Activated CD8-positive, alpha-beta memory T cell treated with anti-CD3 and anti-CD28 coated beads, Interleukin-2, amount 10 ng/mL, durations not matched to agents 7 days and 5 days (primary cell): ENCODE data around the gene EPB41L2. TPM values are rescaled to one million over a fixed set of nuclear protein-coding genes. Genes with fewer than 3 reads are reported as not detected.
A peak's percentile ranks its signal among the peaks of the same experiment; 100 is the strongest.
"Not testable (repeated sequence)": the region's sequence is repeated elsewhere in the genome, so short reads cannot be mapped to it uniquely, and the experiment has no call there.

Source experiments
- ATAC-seq: fragments of 150-1000 bp; cut with Tn5 transposase; one replicate; pipeline ENCODE4 v1.10.0; 2021; ENCODE audit warnings: moderate library complexity
- CTCF ChIA-PET: fragments of 350-600 bp; sonication (Branson Sonifier 250); formaldehyde crosslinking; loops from one replicate; lab custom pipeline; 2021; ENCODE audit warnings: antibody characterized with exemption; lab: Charles Lee
- DNase-seq: peaks from one replicate; pipeline ENCODE4 v3.0.0-alpha.2; 2020
- H3K27ac Mint-ChIP-seq: one replicate; pipeline ENCODE4 v1.8.0; 2021; ENCODE audit warnings: mild to moderate bottlenecking, mixed read lengths
- H3K27me3 Mint-ChIP-seq: one replicate; pipeline ENCODE4 v1.8.0; 2021; ENCODE audit warnings: mixed read lengths
- H3K36me3 Mint-ChIP-seq: one replicate; pipeline ENCODE4 v1.8.0; 2021; ENCODE audit warnings: mild to moderate bottlenecking, mixed read lengths
- H3K4me1 Mint-ChIP-seq: one replicate; pipeline ENCODE4 v1.8.0; 2021; ENCODE audit warnings: mixed read lengths
- H3K4me3 Mint-ChIP-seq: one replicate; pipeline ENCODE4 v1.8.0; 2021; ENCODE audit warnings: mild to moderate bottlenecking, moderate library complexity, mixed read lengths
- H3K9me3 Mint-ChIP-seq: one replicate; pipeline ENCODE4 v1.8.0; 2022; ENCODE audit warnings: low read depth, mixed read lengths
- total RNA-seq, 2 experiments: library from RNA; stranded (reverse); gene quantifications; one replicate each; pipeline ENCODE4 v1.2.3, GENCODE V29; 2021

Gene EPB41L2
- 10 to 100 TPM; 32.8 to 58.0 TPM for total RNA-seq

GRCh38 chr6:131063028-131063763 lies at the start of gene EPB41L2:
Gene EPB41L2, minus strand, starts transcription at chr6:131063245. Its CDS starts 106,760 bp downstream, at chr6:130956485.
- Mint-ChIP-seq H3K4me1 (peaks cover 26% of the 10 kb centered on the region), H3K27me3 (peaks cover 14% of the 10 kb centered on the region), H3K27ac (peak within 1 kb of the TSS; percentile 68), H3K36me3 (peaks cover 1% of the 10 kb centered on the region), H3K4me3 (peak within 1 kb of the TSS; percentile 80), H3K9me3 (no peaks in the 10 kb centered on the region)
- DNase-seq: peak; percentile 84
- CTCF ChIA-PET: interaction anchor here (1.7 kb wide), 2 partner anchors 178 to 565 kb away, joined by 5 read pairs; partner anchors contain the start of gene MED23
- peak; percentile 91 for ATAC-seq

- Mint-ChIP-seq H3K27ac (no peak overlapping the region), H3K27me3 (peaks cover 10% of the 10 kb centered on the region), H3K4me3 (no peak overlapping the region), H3K36me3 (no peaks in the 10 kb centered on the region), H3K9me3 (no peaks in the 10 kb centered on the region), H3K4me1 (no peaks in the 10 kb centered on the region)
- DNase-seq: no peak
- CTCF ChIA-PET: no interaction called here
- ATAC-seq: no peak
Measured at GRCh38 chr6:131112249-131112648, 49.2 kb upstream of the EPB41L2 start.

GRCh38 chr6:131107151-131107550 lies 44.1 kb upstream of the EPB41L2 start:
- Mint-ChIP-seq H3K36me3 (no peaks in the 10 kb centered on the region), H3K4me3 (no peak overlapping the region), H3K27me3 (peaks cover 6% of the 10 kb centered on the region), H3K27ac (no peak overlapping the region), H3K4me1 (no peaks in the 10 kb centered on the region), H3K9me3 (no peaks in the 10 kb centered on the region)
- CTCF ChIA-PET: no interaction called here
- DNase-seq (no peak), ATAC-seq (no peak)

DNA sequence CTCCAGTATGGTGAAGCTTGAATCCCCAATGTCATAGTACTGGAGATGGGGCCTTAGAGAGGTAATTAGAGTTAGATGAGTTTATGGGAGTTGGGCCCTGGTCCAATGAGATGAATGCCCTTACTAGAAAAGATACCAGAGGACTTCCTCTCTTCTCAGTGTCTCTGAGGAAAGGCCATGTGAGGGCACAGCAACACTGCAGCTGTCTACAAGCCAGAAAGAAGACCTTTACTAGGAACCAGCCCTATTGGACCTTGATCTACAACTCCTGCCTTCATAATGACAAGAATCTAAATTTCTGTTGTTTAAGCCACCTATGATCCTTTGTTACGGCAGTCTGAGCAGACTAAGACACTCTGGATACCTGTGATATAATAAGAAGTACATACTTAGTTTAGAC lies 40.9 kb upstream of the EPB41L2 start:
- Mint-ChIP-seq H3K9me3 (no peaks in the 10 kb centered on the region), H3K4me1 (no peaks in the 10 kb centered on the region), H3K4me3 (no peak overlapping the region), H3K27me3 (peaks cover 6% of the 10 kb centered on the region), H3K27ac (no peak overlapping the region), H3K36me3 (no peaks in the 10 kb centered on the region)
- CTCF ChIA-PET: no interaction called here
- DNase-seq (no peak), ATAC-seq (no peak)

GRCh38 chr6:131103296-131103695 lies 40.3 kb upstream of the EPB41L2 start:
- CTCF ChIA-PET: no interaction called here
- Mint-ChIP-seq H3K36me3 (no peaks in the 10 kb centered on the region), H3K9me3 (no peaks in the 10 kb centered on the region), H3K27me3 (peaks cover 5% of the 10 kb centered on the region), H3K4me3 (no peak overlapping the region), H3K27ac (no peak overlapping the region), H3K4me1 (no peaks in the 10 kb centered on the region)
- no peak for DNase-seq
- no peak for ATAC-seq

GRCh38 chr6:131101911-131102680 lies 39.1 kb upstream of the EPB41L2 start:
- H3K4me1 Mint-ChIP-seq: no peaks in the 10 kb centered on the region
- DNase-seq: no peak
- H3K9me3 Mint-ChIP-seq: no peaks in the 10 kb centered on the region
- H3K27ac Mint-ChIP-seq: no peak overlapping the region
- no peaks in the 10 kb centered on the region for H3K36me3 Mint-ChIP-seq
- ATAC-seq: no peak
- H3K27me3 Mint-ChIP-seq: no peaks in the 10 kb centered on the region
- CTCF ChIA-PET: interaction anchor here (1.2 kb wide), 1 partner anchor 231 kb away, joined by 3 read pairs; no protein-coding TSS in a partner anchor
- no peak overlapping the region for H3K4me3 Mint-ChIP-seq

DNA sequence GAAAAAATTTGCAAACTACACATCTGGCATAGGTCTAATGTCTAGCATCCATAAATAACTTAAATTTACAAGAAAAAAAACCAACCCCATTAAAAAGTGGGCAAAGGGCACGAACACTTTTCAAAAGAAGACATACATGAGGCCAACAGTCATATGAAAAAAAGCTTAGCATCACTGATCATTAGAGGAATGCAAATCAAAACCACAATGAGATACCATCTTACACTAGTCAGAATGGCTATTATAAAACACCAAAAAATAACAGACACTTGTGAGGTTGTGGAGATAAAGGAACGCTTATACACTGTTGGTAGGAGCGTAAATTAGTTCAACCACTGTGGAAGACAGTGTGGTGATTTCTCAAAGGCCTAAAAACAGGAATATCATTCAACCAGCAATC lies 33.7 kb upstream of the EPB41L2 start:
- H3K9me3 Mint-ChIP-seq: no peaks in the 10 kb centered on the region
- H3K4me1 Mint-ChIP-seq: no peaks in the 10 kb centered on the region
- H3K4me3 Mint-ChIP-seq: no peak overlapping the region
- peaks cover 11% of the 10 kb centered on the region for H3K27me3 Mint-ChIP-seq
- ATAC-seq: no peak
- CTCF ChIA-PET: no interaction called here
- no peak overlapping the region for H3K27ac Mint-ChIP-seq
- H3K36me3 Mint-ChIP-seq: no peaks in the 10 kb centered on the region
- no peak for DNase-seq

GRCh38 chr6:131093334-131093733 lies 30.3 kb upstream of the EPB41L2 start:
- Mint-ChIP-seq H3K4me3 (no peak overlapping the region), H3K27ac (no peak overlapping the region), H3K36me3 (no peaks in the 10 kb centered on the region), H3K9me3 (no peaks in the 10 kb centered on the region), H3K4me1 (no peaks in the 10 kb centered on the region), H3K27me3 (peaks cover 17% of the 10 kb centered on the region)
- CTCF ChIA-PET: interaction anchor here (0.7 kb wide), 1 partner anchor 116 kb away, joined by 3 read pairs; no protein-coding TSS in a partner anchor
- no peak for ATAC-seq
- DNase-seq: no peak

- CTCF ChIA-PET, DNase-seq, H3K36me3 Mint-ChIP-seq, H3K9me3 Mint-ChIP-seq, H3K4me3 Mint-ChIP-seq, H3K27ac Mint-ChIP-seq, H3K4me1 Mint-ChIP-seq, ATAC-seq: not testable (repeated sequence)
- peaks cover 17% of the 10 kb centered on the region for H3K27me3 Mint-ChIP-seq
Measured at GRCh38 chr6:131091944-131092343, 28.9 kb upstream of the EPB41L2 start.

DNA sequence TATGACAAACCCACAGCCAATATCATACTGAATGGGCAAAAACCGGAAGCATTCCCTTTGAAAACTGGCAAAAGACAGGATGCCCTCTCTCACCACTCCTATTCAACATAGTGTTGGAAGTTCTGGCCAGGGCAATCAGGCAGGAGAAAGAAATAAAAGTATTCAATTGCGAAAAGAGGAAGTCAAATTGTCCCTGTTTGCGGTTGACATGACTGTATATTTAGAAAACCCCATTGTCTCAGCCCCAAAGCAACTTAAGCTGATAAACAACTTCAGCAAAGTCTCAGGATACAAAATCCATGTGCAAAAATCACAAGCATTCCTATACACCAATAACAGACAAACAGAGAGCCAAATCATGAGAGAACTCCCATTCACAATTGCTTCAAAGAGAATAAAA lies 27.3 kb upstream of the EPB41L2 start:
- CTCF ChIA-PET, H3K4me1 Mint-ChIP-seq, H3K9me3 Mint-ChIP-seq, H3K27ac Mint-ChIP-seq, ATAC-seq, H3K4me3 Mint-ChIP-seq, DNase-seq, H3K36me3 Mint-ChIP-seq: not testable (repeated sequence)
- H3K27me3 Mint-ChIP-seq: peaks cover 16% of the 10 kb centered on the region

DNA sequence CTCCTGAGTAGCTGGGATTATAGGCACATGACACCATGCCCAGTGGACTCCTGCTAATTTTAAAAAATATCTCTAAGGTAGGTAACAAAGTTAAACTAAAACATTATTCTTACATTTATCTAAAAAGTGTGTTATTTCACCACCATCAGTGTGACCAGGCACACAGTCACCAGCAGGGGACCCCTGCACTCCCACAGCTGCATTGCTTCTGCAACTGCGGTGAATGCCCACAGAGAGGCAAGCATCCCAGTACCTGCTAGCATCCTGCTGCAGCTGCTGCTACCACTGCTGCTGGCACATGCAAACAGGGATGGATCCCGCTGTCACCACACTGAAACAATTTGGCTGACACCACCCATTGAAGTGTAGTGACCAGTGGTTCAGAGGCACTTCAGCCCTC lies 21.9 kb upstream of the EPB41L2 start:
- Mint-ChIP-seq H3K4me1 (no peaks in the 10 kb centered on the region), H3K27ac (no peak overlapping the region), H3K36me3 (no peaks in the 10 kb centered on the region), H3K4me3 (no peak overlapping the region), H3K9me3 (peaks cover 5% of the 10 kb centered on the region), H3K27me3 (peaks cover 6% of the 10 kb centered on the region)
- CTCF ChIA-PET: no interaction called here
- ATAC-seq: no peak
- DNase-seq: no peak

- H3K4me3 Mint-ChIP-seq: no peak overlapping the region
- no peaks in the 10 kb centered on the region for H3K4me1 Mint-ChIP-seq
- H3K36me3 Mint-ChIP-seq: no peaks in the 10 kb centered on the region
- H3K27ac Mint-ChIP-seq: no peak overlapping the region
- CTCF ChIA-PET: no interaction called here
- no peak for DNase-seq
- peaks cover 5% of the 10 kb centered on the region for H3K9me3 Mint-ChIP-seq
- ATAC-seq: no peak
- H3K27me3 Mint-ChIP-seq: peaks cover 3% of the 10 kb centered on the region
Measured at GRCh38 chr6:131083687-131084086, 20.6 kb upstream of the EPB41L2 start.

DNA sequence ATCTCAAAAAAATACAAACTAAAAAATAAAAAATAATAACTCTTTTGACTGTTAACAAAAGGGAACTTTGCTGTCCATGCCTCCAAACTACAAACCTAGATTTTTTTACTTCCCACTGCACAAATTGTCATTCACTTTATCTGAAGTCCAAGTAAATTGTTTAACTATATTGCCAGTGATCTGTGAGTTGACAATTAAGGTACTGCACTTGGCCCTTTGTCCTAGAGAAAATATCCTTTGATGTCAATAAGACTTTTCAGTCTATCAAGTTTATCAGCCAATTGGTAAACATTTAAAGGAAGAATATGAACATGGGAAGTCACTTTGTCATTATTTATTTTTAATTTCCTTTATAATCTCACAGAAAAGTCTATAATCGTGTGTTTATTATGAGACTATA lies 19.3 kb upstream of the EPB41L2 start:
- Mint-ChIP-seq H3K27me3 (no peaks in the 10 kb centered on the region), H3K4me3 (no peak overlapping the region), H3K27ac (no peak overlapping the region), H3K36me3 (no peaks in the 10 kb centered on the region), H3K9me3 (peaks cover 5% of the 10 kb centered on the region), H3K4me1 (no peaks in the 10 kb centered on the region)
- no peak for ATAC-seq
- CTCF ChIA-PET: no interaction called here
- no peak for DNase-seq

DNA sequence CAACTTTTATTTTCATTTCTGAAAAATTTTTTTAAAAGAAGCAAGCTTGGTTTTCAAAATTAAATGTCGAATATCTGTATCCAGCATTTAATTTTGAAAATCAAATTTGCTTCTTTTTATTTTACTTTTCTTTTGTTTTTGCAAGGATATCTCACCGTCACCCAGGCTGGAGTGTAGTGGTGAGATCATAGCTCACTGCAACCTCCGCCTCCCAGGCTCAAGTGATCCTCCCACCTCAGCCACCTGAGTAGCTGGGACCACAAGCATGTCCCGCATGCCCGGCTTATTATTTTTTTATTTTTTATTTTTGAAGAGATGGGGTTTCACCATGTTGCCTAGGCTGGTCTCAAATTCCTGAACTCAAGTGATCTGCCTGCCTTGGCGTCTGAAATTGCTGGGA lies 17.0 kb upstream of the EPB41L2 start:
- H3K4me1 Mint-ChIP-seq: no peaks in the 10 kb centered on the region
- H3K4me3 Mint-ChIP-seq: no peak overlapping the region
- H3K36me3 Mint-ChIP-seq: no peaks in the 10 kb centered on the region
- H3K27me3 Mint-ChIP-seq: no peaks in the 10 kb centered on the region
- ATAC-seq: no peak
- CTCF ChIA-PET: no interaction called here
- no peak overlapping the region for H3K27ac Mint-ChIP-seq
- DNase-seq: no peak
- no peaks in the 10 kb centered on the region for H3K9me3 Mint-ChIP-seq
